GM15510 (cell line): ENCODE results near the gene PLEKHM3.

Source experiments
- POLR2A ChIP-seq: IDR thresholded peaks from 3 replicates; pipeline ENCODE4 v1.6.1; 2011; ENCODE audit warnings: borderline replicate concordance; ENCODE audit not compliant: insufficient read length; ENCODE audit errors: extremely low read depth

Gene PLEKHM3

DNA sequence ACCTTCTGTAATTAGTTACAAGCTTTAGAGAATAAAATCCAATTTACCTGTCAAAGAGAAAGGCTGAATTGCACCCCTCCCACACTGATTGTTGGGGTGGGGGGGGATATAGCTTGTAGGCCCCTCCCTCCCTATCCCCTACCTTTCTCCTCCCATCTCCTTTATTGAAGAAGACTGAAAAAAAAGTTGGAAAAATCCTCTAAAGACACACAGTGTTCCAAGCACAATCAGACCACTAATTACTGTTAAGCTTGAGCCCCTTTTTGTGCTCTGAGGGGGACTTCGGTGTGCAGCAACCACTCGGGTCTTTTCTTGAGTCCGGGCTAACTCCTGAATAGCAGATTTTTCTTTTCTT, 212.6 kb downstream of the PLEKHM3 start:
- TF ChIP-seq POLR2A = no peak

DNA sequence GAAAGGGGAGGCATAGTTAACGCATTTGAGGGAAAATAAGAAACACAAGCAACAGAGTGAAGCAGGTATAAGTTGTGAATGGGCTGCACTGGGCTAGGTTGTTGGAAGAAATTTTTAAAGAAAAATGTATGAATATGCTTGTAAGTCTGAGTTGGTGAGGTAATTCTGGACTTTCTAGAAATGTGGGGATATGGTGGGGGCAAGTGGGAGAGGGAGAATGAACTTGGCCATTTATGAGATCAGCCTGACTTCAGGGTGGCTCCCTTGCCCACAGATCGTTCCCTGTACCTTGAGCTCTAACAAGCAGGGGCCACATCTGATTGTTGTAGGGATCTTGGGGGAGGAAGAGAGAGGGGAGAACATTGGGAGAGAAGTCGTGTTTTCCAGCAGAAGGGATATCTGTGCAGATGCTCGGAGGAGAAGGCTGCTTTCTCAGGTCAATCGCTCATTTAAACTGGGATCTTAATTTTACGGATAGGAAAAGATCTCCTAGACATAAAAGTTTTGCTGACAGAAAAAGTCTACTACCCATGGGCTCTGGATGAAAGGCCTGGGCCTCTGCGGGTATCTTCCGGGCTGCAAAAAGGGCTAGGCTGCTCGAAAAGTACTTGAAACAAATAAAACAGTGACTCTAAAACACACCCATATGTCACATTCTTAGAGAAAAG, 213.1 kb downstream of the PLEKHM3 start:
- TF ChIP-seq POLR2A = no peak

- no peak for TF ChIP-seq POLR2A
Measured at GRCh38 chr2:207810200-207810788, 215.0 kb downstream of the PLEKHM3 start.

DNA sequence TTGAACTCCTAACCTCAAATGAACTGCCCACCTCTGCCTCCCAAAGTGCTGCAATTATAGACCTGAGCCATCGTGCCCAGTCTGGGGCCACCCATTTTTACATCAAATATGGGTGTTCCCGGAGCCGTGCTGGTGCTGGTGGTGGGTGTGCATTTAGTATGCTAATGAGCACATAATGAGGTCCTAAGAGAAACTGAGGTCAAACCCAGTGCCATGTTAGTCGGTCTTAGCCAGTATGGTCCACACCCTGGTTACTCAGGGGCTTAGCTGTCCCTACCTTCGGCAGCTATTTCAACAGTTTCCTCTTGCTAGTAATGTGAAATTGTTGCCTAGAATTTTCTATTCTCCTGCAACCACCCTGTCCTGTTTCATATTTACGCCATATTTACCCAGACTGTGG, 217.2 kb downstream of the PLEKHM3 start:
- no peak for TF ChIP-seq POLR2A

GRCh38 chr2:207807516-207807915, 217.8 kb downstream of the PLEKHM3 start:
- TF ChIP-seq POLR2A = no peak

DNA sequence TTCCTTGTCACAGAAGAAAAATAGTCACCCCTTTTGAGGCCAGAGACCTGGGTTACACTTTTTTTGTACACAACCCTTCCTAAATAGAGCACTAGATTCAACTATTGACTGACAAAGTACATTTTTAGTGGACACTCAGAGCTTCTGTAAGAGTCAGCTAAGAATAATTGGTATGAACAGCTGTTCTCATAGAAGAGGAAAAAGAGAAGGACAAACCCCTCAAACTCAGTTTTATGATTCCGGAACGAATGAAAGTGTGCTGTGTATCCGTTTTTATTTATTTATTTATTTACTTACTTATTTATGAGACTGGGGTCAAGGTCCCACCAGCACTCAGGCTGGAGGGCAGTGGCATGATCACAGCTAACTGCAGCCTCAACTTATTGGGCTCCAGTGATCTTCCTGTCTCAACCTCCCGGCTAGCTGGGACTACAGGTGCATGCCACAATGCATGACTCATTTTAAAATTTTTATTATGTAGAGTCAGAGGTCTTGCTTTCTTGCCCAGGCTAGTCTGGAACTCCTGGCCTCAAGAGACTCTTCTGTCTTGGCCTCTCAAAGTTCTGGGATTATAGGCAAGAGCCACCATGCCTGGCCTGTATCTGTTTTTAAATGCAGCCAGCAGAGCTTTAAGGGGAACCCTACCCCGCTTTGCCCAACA, 219.6 kb downstream of the PLEKHM3 start:
- TF ChIP-seq POLR2A = no peak

- no peak for TF ChIP-seq POLR2A
Measured at GRCh38 chr2:207802650-207803049, 222.7 kb downstream of the PLEKHM3 start.

DNA sequence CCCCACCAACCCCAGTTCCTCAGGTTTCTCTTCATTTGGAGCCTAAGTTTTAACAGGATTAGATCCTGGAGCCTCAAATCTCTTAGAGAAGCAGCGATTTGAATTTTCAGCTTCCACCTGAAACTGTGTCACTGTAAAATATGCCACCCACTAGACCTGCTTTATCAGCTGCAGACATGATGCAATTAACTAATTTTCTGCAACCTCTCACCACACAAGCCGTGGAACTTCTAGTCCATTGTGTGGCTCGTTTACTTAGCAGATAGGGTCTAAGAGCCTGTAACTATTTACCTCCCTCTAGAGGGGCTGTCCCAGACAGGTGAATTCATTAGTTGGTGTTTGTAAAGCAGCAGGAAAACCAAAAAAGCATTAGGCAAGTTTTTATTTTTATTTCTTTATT, 224.1 kb downstream of the PLEKHM3 start:
- TF ChIP-seq POLR2A = no peak

DNA sequence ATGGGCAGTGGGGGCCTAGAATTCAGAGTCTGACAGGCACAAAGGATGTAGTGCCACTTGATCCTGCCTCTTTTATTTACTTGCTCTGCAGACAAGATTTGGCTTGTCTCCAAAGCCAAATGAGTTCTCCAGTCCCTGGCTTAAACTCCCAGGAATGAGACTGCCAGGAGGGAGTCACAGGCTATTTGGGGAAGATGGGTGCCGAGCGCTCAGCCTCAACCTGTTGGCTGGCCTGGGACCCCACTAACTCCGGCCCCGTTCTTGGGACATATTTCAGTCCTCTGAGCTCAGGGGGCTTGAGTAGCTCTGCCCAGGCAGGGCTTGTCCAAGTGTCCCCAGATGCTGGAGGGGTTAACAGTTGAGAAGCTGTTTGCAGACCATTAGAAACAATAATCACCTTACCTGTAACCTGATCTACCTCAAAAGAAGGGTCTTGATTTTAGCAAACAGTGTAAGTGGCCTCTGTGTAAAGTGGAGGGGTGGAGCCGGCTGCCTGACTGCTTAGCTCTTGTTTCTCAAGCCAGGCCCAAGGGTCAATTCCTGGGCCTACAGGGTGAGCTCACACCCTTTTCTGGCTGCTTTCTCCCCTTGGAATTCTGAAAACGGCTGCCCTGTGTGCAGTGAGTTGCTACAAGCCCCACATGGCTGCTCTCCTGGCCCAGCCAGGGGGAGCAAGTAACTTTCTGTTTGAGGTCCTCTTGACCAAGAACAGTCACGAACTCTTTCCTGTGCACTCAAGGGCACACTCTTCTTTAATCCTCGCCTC, 228.6 kb downstream of the PLEKHM3 start:
- TF ChIP-seq POLR2A = no peak

DNA sequence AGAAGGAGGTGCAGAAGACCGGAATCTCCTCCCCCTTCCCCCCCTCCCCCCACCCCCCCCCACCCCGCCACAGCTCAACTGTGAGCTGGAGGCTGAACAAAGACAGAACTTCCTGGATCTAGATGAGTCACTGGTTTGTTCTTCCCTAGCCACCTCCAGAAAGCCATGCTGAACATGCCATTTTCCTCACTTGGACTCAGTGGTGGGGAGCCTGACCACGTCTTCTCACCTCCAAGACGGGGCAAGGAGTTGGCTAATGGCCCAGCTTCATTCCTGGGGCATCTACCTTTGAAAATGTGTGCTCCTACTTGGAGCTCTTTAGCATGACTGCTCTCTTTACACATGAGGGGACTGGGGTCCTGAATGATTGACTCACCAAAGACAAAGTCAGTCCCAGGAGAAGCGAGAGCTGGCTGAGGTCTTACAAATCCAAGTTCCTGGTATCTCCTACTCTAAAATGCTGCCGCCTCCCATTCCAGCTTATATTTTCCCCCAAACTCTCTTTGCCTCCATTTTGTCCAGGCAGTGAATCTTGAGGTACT, 233.0 kb downstream of the PLEKHM3 start:
- TF ChIP-seq POLR2A = no peak

- no peak for TF ChIP-seq POLR2A
Measured at GRCh38 chr2:207791579-207792243, 233.6 kb downstream of the PLEKHM3 start.

DNA sequence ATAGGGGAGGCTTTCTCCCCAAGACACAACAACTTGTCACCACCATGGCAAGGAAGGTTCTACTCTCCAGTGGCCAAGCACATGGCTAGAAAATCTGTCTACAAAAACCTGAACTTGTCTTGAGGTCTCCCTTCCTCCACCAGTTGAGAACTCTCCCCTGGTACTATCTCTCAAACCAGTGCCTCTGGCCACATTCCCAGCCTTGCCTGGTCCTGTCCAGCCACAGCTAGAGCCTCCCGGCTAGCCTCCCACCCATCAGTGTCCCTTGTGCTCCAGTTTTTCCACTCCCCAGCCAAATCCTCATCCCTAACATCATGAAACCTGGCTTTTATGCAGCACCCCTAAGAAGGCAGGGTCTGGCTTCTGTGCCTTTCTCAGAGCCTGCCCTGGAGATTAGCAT, 234.4 kb downstream of the PLEKHM3 start:
- TF ChIP-seq POLR2A = no peak

- TF ChIP-seq POLR2A = no peak
Measured at GRCh38 chr2:207787800-207788199, 237.5 kb downstream of the PLEKHM3 start.

DNA sequence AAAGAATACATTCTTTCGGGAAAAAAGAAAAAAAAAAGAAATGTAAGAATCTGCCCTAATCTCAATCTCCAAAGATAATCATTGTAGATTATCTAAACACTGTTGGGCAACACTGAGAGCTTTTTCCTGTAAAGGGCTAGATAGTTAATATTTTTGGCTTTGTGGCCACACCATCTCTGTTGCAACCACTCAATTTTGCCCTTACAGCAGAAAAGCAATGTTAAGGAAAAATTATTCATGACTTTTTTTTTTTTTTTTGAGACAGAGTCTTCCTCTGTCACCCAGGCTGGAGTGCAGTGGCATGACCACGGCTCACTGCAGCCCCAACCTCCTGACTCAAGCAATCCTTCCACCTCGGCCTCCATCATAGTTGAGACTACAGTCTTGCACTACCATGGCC, 238.3 kb downstream of the PLEKHM3 start:
- TF ChIP-seq POLR2A = no peak

DNA sequence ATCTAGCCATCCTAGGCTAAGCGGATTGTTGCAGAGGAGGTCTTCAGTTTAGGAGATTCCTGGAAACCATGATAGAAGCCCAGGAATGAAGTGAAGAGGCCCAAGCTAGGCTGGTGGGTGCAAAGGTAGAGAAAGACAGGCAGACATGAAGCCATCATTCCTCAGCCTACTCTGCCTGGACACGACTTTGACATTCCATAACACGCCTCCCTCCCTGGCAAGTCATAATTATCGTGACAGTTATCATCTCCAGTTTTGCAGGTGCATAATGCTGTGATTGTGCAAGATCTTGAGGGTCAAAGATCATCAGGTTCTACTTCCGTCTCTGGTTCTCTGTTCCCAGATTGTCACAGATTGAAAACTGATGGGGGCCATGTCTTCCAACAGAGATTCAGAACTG, 240.4 kb downstream of the PLEKHM3 start:
- TF ChIP-seq POLR2A = no peak

DNA sequence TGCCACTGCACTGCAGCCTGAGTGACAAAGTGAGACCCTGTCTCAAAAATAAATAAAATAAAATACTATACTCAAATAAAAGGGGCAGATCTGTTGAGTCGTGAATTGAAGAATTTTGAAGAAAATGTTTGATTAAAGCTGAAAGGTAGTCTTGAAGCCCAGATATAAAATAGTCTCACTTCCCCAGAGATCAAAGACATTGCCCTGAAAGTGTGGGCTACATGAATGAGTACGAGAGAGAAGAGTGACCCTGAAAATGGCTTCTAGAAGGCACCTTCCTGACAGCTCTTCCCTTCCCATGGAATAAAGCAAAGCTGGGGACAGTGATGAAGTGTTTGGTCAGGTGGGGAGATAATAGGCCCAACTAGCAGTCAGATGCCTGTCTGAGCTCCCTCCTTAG, 241.8 kb downstream of the PLEKHM3 start:
- TF ChIP-seq POLR2A = no peak
